Globus pallidus (tissue), 1 donor: ENCODE data around the gene ARHGEF28.
A peak's percentile ranks its signal among the peaks of the same experiment; 100 is the strongest.

Experiments used
- DNase-seq: peaks from one replicate; pipeline ENCODE4 v3.0.0-alpha.2; 2015; ENCODE audit warnings: low spot score

The ARHGEF28 gene

DNA sequence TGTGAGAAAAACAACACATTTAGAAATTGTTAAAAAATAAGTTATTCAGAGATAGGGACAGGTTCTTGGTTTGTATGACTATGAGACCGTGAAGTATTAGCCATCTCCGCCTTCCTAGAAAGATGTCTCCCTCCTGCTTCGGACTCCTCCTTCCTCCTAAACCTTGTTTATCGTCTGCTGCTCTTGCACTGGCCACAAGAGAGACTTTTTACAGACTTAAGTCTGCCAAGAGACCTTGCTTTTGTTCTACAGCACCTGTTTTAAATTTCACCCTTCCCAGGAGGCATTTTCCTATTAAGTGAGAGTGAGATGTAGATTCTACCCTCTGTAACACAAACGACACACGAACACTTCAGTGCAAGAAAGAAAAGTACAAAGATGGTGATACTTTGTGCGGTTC lies 274.6 kb downstream of the ARHGEF28 start:
- DNase-seq, result no peak

DNA sequence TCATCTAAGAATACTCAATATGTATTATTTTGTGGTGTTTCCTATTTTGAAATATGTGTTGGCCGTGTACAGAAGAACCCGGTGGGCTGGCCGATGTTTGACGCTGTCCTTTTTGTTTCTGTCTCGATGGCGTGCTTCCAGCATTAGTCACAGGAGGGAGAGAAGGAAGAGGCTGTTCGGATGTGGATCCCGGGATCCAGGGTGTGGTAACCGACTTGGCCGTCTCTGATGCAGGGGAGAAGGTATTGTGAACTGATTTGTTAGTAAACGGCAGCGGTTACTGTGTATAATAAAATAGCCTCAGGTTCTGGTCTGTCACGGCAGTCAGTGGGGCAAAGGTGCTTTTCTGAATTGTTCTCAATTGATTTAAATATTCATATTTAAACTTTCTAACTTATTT lies 275.0 kb downstream of the ARHGEF28 start:
- no peak for DNase-seq

DNA sequence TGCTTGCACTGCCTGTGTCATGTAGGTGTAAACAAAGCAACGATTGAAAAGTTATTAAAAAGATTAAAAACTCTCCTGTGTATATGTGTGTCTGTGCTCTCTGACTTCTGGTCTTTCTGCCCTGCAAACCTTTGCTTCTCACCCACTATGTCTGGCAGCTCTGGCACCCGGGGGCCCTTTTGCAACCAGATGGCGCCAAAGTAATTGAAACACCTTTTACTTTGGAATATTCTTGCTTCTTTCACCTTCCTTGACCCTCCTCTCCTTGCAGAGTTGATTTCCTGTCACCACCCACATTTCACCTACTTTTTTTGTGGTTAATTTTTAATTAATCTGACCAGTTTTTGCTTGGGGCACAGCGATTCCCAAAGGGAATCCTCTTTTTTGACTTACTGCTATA lies 275.5 kb downstream of the ARHGEF28 start:
- no peak for DNase-seq

DNA sequence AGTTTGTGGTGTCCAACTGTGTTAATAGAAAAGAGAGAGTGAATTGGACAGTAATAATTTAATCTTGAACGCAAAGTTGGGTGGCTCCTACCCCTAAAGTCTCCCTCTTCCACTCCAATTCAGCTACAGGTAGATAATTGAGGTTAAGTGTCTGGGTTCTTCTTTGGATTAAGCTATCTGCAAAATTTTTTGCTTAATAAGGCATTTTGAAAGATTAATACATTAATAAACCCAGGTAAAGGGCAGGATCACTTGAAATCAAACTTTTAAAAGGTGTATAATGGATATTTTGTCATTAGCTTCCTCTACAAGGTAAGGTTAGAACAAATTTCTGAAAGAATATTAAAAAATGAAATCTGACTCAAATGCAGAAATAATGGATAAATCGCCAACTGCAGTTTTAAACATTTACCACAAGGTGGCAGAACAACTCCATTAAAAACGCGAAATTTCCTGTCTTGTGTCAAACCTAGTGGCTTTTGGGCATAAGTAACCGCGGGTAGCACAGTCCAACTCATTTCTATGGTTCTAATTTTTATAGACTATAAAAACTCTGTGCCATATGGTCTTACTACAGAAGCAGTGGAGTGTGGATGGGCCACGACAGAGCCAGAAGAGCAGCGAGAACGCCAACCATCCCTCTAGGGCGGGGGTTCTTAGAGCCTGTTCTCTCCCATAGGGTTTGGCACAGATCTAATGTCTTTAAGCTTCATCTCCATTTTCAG lies 276.5 kb downstream of the ARHGEF28 start:
- peak; percentile 47 for DNase-seq

DNA sequence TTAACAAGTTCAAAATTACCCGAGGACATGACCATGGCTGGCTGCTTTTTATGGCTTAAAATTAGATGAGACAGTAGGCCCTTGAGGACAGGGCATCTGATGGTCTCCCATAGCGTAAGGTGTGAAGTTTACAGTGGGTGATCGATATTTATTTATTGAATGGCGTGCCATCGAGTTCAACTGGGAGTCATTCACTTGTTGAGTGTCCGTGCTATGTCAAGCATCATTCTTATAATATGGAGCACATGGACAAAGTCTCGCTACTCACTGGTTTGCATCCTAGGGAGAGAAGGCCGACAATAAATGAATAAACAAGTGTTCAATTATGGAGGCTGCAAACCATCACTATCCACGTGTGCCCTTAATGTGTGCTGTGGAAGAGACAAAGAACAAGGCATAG lies 277.2 kb downstream of the ARHGEF28 start:
- no peak for DNase-seq

DNA sequence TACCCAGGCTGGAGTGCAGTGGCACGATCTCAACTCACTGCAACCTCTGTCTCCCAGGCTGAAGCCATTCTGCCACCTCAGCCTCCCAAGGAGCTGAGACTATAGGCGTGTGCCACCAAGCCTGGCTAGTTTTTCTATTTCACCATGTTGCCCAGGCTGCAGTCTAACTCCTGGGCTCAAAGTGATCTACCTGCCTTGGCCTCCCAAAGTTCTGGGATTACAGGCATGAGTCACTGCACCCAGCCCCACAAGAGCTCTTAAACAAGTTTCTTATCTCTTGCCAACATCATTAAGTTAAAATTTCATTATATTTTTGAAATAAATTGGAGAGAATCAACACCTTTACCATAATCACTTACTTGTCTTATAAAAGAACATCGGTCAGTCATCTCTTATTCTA lies 280.3 kb downstream of the ARHGEF28 start:
- DNase-seq, result no peak

DNA sequence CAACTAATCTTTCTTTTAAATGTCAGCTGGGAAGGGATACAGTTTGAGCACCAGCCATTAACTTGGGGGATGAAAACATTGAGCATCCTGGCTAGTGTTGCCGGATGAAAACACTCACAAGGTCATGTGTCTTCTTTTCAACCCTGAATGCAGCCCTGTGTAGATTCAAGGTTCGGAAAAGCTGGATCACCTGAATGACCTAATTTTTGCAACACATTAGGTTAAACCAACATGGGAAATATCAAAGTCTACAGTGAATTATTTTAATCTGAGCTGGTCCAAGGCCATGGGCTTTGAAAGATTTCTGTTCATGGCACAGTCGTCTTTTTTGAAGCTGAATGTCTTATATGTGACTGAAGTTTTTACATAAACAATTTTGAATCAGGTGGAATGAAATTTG lies 281.2 kb downstream of the ARHGEF28 start:
- DNase-seq, result no peak

DNA sequence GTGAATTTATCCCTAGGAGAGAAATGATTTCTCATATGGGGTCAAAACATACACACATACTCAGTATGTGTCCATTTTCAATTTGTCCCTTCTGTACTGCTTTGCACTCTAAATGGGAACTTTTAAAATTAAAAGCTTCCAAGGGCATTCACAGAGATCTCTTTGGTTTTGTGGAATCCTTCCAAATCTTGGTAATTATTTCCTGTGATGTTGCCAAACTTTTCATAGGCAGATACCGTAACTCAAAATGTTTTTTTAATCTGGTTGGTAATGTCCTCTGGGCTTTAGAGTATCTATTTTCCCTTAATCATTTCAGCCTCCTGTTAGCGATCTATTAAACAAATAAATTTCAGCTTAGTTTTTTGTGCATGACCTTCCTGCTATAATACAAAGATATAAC lies 282.4 kb downstream of the ARHGEF28 start:
- no peak for DNase-seq

DNA sequence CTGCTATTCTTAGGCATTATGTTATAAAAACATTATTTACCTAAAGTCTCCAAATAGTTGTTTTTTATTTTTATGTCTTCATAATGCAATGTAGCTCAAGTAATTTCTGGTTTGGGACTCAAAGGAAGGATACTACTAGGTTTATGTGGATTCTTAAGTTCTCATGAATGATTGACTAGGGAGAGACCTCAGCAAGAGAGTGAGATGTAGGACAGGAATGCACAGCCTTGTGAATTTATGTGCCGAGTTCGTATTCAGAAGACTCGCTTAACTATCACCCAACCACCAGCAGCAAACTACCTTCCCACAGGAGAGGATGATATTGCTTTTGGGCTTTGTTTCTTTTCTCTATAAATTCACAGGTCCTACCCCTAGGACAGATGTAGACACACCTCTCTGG lies 282.9 kb downstream of the ARHGEF28 start:
- no peak for DNase-seq

DNA sequence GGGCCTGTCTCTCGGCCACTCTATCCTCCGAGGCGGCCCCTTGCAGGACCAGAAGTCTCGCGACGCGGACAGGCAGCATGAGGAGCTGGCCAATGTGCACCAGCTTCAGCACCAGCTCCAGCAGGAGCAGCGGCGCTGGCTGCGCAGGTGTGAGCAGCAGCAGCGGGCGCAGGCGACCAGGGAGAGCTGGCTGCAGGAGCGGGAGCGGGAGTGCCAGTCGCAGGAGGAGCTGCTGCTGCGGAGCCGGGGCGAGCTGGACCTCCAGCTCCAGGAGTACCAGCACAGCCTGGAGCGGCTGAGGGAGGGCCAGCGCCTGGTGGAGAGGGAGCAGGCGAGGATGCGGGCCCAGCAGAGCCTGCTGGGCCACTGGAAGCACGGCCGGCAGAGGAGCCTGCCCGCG lies 283.5 kb downstream of the ARHGEF28 start:
- DNase-seq, result no peak

DNA sequence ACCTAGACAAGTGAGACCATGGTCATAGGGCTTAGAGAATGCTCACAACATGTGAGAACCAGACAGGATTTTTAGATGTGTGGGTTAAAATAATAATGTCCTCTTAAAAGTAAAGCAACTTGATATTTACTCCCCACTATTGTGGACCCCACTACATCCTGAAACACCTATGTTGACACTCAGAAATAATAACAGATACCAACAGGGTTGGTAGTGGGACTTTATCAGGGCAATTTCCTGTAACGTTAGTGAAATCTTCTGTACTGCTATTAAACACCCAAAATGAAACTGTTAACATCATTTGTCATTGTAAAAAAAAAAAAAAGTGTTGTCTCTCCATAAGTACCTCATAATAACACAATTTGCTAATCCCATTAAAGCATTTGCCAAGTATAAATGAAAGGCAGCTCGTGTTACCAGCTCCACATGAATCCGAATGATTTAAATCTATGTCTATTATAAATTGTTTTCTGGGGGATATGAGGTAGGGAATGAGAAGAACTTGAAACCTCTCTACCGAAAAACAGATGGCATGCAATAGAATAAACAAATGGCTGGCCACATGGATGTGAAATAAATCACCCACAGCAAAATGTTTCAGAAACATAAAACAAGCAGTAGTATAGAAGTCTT lies 285.9 kb downstream of the ARHGEF28 start:
- DNase-seq, result no peak

DNA sequence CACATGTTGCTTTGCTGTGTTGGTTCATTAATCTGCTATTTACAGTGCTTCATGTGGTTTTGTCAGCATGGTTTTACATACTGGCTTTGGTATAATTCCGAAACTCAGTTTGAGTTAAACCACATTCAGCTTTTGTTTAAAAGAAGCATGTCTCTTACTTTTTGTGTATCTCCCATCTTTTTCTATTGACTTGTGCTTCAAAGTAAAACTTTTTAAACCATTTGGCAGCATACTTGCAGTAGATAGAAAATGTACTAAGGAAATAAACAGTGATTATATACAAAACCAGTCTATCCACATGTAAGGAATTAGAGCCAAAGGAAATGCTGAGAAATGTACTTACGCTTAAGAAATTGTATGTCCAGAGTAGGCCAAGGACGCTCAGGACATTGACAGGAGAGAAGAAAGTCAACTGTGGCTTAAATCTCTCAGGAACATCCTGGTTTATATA lies 286.9 kb downstream of the ARHGEF28 start:
- no peak for DNase-seq

DNA sequence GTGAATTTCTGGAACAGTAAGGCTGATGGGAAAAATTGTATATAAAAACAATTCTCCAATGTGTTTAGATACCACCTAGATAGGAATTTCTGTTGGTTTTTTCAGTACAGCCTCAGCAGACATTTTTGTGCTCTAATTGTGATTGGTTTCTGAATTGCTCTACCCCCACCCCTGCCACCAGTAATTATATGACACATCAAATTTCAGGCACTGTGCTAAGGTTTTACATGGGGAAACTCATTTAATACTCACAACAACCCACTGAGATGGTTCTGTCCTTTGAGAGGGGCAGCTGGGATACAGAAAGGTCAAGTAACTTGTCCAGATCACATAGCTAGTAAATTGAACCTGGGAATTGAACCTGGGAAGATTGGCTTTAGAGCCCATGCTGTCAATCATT lies 288.0 kb downstream of the ARHGEF28 start:
- no peak for DNase-seq

DNA sequence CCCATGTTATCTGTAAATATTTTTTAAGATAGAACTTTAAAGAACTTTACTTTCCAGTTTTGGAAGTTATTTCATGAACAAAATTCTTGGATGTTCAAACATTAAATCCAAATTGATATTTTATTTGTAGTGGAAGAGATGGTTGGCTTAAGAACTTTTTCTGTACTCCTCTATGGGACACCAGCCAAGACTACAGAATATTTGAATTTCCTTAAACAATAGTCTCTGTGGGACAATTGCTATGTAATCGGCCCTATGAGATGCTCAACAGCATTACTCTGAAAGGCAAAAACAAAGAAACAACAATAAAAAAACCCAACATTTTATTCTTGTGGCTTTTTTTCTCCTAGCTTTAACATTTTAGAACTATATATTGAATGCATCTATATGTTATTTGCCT lies 289.3 kb downstream of the ARHGEF28 start:
- DNase-seq, result no peak

DNA sequence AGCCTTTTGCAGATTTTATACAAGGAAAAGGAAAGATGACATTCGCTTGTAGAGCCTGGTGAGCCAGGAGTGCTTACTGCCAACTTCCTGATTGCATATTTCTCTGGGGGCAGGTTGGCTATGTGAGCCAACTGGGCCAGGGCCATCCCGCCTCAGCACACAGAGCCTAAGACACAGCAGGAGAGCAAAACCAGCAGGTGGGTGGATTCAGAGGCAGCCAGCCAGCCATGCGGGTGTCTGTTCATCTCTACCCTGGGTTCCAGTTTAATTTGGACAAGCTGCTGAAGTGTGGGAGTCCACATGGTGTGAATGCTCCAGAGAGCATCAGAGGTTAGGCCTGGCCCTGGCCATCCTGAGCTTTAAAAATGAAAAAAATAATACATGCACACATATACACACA lies 291.4 kb downstream of the ARHGEF28 start:
- DNase-seq, result no peak

DNA sequence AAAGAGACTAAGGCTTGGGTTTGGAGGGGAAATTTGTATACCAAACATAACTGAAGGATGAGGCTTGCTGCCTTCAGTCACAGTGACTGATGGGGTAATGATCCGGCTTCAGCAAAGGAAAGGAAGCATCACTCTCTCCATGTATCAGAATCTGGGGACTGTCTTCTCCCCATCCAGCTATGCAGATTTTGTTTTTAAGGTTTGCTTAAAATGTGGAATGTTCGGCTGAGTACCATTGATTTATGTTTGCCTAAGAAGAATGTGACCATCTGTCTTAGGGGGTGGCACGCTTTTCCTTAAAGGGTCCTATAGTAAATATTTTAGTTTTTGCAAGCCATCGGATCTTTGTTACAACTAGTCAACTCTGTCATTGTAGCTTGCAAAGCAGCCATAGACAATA lies 291.9 kb downstream of the ARHGEF28 start:
- DNase-seq, result no peak

DNA sequence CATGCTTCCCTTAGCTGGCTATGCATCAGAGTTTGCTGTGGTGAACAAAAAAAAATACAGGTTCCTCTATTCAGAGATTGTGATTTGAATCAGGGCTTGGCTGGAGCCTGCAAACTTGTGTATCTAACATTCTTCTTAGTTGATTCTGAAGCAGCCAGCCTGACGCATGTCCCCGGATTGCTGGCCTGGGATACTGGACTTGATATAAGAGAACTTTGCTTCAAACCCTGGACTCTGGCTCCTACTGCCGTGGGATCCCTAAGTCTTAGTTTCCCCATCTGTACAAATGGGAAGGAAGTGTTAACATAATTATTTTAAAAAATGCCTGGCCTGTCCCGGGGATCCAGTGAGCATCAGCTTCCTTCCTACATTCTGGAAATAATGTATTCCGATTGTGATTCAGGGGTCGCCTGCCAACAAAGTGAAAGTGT lies 292.8 kb downstream of the ARHGEF28 start:
- DNase-seq, result peak; percentile 27

DNA sequence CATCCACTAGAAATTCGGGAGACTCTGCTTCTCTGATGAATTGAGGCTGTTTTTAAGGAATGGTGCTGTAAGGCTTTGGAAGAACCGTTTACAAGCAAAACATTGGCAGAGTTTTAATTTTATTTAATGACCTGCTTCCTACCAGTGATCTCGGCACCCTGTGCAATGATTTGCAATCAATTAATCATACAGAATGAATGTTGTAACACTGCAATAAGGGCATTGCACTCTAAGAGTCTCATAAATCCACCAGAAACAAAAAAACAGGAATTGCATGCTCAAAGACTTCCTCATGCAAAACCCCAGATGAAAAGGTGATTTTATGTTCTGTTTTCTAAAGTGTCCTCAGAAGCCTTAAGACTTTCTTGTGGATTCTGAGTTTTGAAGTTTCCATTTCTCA lies 295.7 kb downstream of the ARHGEF28 start:
- DNase-seq, result no peak

DNA sequence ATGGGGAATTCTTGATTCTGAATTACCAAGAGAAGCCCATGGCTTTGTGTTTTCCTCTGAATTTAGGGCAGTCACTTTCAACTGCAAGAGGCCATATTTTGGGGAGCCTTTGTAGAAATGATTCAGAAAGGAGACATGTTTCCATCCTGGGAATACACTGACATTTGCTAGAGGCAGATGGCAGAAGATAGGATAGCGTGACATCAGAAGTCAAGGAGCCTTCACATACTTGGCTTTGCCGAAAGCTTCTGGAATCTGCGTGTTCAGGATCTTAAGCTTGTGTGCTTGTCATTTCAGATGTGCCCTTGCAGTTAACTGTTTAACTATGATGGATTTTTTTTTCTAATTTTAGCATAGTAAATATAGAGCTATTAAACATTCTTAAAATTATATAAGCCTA lies 296.2 kb downstream of the ARHGEF28 start:
- no peak for DNase-seq

DNA sequence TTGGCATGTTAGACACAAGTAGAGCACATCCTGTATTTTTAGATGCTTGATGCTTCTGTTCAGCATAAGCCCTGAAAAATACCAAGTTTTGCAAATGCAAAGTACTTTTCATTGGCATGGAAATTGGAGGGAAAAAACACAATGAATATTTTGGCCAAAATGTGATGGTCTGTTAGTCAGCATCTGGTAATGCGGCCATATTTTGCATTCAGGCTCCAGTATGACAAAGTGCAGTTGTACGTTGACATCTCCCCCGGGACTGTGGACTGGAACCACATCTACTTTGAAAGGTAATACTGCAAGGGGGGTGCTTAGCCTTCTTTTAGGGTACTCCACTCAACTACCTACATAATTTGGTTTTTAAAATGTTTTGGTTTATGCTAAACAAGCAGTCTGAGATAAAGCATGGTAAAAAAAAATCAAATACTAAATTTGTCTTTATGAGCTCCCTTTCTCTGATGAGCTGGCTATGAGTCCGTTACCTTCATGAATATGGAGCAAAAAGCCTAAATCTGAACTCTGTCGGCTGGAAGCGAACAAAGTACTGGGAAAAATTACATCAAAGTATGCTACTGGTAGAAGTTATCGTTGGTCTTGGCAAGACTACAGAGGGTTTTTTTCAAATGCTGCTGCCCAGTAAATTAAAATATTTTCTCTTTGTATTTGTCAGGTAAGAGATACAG lies 297.0 kb downstream of the ARHGEF28 start:
- no peak for DNase-seq

DNA sequence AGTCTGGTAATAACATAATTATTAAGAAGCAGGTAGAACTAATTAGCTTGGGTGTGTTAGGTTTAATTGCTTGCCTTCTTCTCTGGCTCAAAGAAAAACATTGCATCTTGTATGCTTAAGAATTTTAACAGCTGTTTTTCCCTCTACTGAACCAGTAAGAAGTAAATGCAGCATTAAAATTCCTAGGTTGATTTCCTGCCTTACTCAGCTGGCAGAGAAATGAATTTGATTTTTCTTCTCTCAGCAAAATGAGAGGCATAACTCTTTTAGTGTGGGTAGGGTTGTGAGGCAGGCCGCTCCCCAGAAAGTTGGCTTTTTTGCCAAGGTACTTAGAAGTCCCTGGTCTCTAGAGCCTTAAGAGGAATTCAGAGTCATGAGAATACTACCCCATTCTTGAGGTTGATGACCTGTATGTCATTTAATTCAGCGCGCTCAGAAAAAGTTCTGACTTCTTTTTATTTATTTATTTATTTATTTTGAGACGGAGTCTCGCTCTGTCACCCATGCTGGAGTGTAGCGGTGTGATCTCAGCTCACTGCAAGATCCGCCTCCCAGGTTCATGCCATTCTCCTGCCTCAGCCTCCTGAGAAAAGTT lies 302.6 kb downstream of the ARHGEF28 start:
- no peak for DNase-seq

DNA sequence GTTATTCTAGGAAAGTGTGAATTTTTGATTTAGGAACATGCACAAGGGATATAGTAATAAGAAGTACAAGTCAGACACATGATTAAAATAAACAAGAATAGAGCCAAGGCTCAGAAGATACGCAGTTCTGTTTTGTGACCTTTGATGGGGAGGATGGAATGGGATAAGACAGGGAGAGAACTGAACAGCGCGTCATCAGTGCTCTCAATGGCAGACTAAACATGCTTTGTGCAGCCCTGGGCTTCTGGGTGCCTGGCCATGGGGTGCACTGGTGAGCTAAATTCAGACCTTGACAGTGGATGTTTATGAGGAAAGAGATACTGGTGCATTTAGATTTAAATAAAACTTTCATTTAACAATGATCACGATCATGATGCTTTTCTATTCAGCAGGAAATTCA lies 309.7 kb downstream of the ARHGEF28 start:
- DNase-seq, result no peak
